Activated CD4-positive, alpha-beta T cell treated with anti-CD3 and anti-CD28 coated beads, Interleukin-2, Interleukin-6, amounts not matched to agents 100 ng/mL and 50 ng/mL, durations not matched to agents 16 hours and 8 hours (primary cell): ENCODE data around the gene PLIN4.

ENCODE experiments used
- DNase-seq: peaks from one replicate; pipeline ENCODE4 v3.0.0-alpha.2; 2020

Gene PLIN4

GRCh38 chr19:4454747-4455718 lies 63.3 kb downstream of the PLIN4 start:
- no peak for DNase-seq

GRCh38 chr19:4453232-4454179 lies 64.8 kb downstream of the PLIN4 start:
- DNase-seq = no peak

GRCh38 chr19:4452230-4452990 lies 65.9 kb downstream of the PLIN4 start:
- DNase-seq = no peak
